GM23248 (cell line): ENCODE measurements around the gene ESAM. TPM values are rescaled to one million over a fixed set of nuclear protein-coding genes. Genes with fewer than 3 reads are reported as not detected.

Experiments used
- DNase-seq: peaks from one replicate; pipeline ENCODE4 v3.0.0-alpha.2; 2015
- H2AFZ ChIP-seq: fragments of 200-600 bp; sonication (generic); 2 replicates; pipeline ENCODE4 v1.6.1; 2016; ENCODE audit warnings: antibody characterized with exemption
- H3F3A ChIP-seq: fragments of 200-600 bp; sonication (generic); 2 replicates; pipeline ENCODE4 v1.6.1; 2016; ENCODE audit warnings: mild to moderate bottlenecking, antibody characterized with exemption, mixed run types; ENCODE audit not compliant: insufficient read depth
- H3K27ac ChIP-seq: fragments of 200-600 bp; sonication (generic); 2 replicates; pipeline ENCODE4 v1.5.1; 2016; ENCODE audit warnings: mild to moderate bottlenecking
- H3K27me3 ChIP-seq: fragments of 200-600 bp; sonication (generic); replicated peaks from 2 replicates; pipeline ENCODE4 v1.6.1; 2016; ENCODE audit warnings: mild to moderate bottlenecking; ENCODE audit not compliant: insufficient read depth
- H3K36me3 ChIP-seq: fragments of 200-600 bp; sonication (generic); 2 replicates; pipeline ENCODE4 v1.6.1; 2016; ENCODE audit warnings: low read depth, mild to moderate bottlenecking
- H3K4me1 ChIP-seq: fragments of 200-600 bp; sonication (generic); 2 replicates; pipeline ENCODE4 v1.6.1; 2016; ENCODE audit warnings: mild to moderate bottlenecking; ENCODE audit not compliant: insufficient read depth
- H3K4me2 ChIP-seq: fragments of 200-600 bp; sonication (generic); one replicate; pipeline ENCODE4 v1.6.1; 2016; ENCODE audit warnings: mild to moderate bottlenecking; ENCODE audit not compliant: unreplicated experiment
- H3K4me3 ChIP-seq: fragments of 200-600 bp; sonication (generic); 2 replicates; pipeline ENCODE4 v1.5.1; 2016; ENCODE audit warnings: mild to moderate bottlenecking
- H3K79me2 ChIP-seq: fragments of 200-600 bp; sonication (generic); 2 replicates; pipeline ENCODE4 v1.6.1; 2016; ENCODE audit warnings: mild to moderate bottlenecking; ENCODE audit not compliant: insufficient read depth
- H3K9ac ChIP-seq: fragments of 200-600 bp; sonication (generic); 2 replicates; pipeline ENCODE4 v1.6.1; 2016; ENCODE audit warnings: mild to moderate bottlenecking
- H3K9me2 ChIP-seq: fragments of 200-600 bp; sonication (generic); 2 replicates; pipeline ENCODE4 v1.6.1; 2016; ENCODE audit warnings: mixed run types, mild to moderate bottlenecking, moderate library complexity; ENCODE audit not compliant: insufficient read depth
- H3K9me3 ChIP-seq: fragments of 200-600 bp; sonication (generic); one replicate; pipeline ENCODE4 v1.6.1; 2017; ENCODE audit warnings: low read depth
- H4K20me1 ChIP-seq: fragments of 200-600 bp; sonication (generic); 2 replicates; pipeline ENCODE4 v1.6.0; 2016; ENCODE audit not compliant: insufficient read depth
- EZH2 ChIP-seq: fragments of 200-600 bp; sonication (generic); IDR thresholded peaks from 2 replicates; pipeline ENCODE4 v1.6.1; 2018; ENCODE audit warnings: antibody characterized with exemption, mild to moderate bottlenecking; ENCODE audit not compliant: insufficient read depth, poor library complexity, severe bottlenecking
- EZH2phosphoT487 ChIP-seq: fragments of 200-600 bp; sonication (generic); IDR thresholded peaks from 2 replicates; pipeline ENCODE4 v1.6.1; 2018; ENCODE audit warnings: antibody characterized with exemption, moderate library complexity, mild to moderate bottlenecking, low read depth; ENCODE audit not compliant: insufficient read depth
- WGBS, 2 experiments: methylation state at CpG; one replicate each; pipeline ENCODE4 v1.1.6; 2015 to 2017; ENCODE audit warnings: low lambda C conversion rate in 2 of 2, low coverage in 1 of 2; ENCODE audit errors: missing lambda C conversion rate in 2 of 2; 5-methylcytosine and 5-hydroxymethylcytosine counted together
- in situ Hi-C: fragments of 300-500 bp; cut with MboI; formaldehyde crosslinking; loops from 2 replicates; pipeline ENCODE4 v1.15.0; 2020
- polyA plus RNA-seq: library from polyadenylated mRNA; unstranded; fragments of >200 nt; fragmentation: Nextera tagmentation; extraction: Ambion mirVana; gene quantifications from 2 replicates; pipeline ENCODE4 v1.2.1, GENCODE V29; 2016
- total RNA-seq: library from RNA; depleted of rRNA; stranded (reverse); fragments of >200 nt; shearing (Covaris generic); gene quantifications from 2 replicates; pipeline ENCODE4 v1.2.3, GENCODE V29; 2014

The ESAM gene
- total and polyA plus RNA-seq, 2 experiments from 2014 or later, result not detected

- no peak for DNase-seq
- H3K9me2 ChIP-seq, result no peaks in the 10 kb centered on the region
- H2AFZ ChIP-seq, result no peak overlapping the region
- H3K79me2 ChIP-seq, result no peaks in the 10 kb centered on the region
- H4K20me1 ChIP-seq, result no peaks in the 10 kb centered on the region
- H3K4me3 ChIP-seq, result no peak overlapping the region
- H3K27ac ChIP-seq, result no peak overlapping the region
- H3K4me2 ChIP-seq, result no peak overlapping the region
- H3F3A ChIP-seq, result no peaks in the 10 kb centered on the region
- in situ Hi-C loops, result no loop called here
- TF ChIP-seq EZH2 (no peak), EZH2phosphoT487 (no peak)
- 34 to 37% methylated on average over 3 of the region's 3 CpGs for WGBS, 2 experiments
- no peak overlapping the region for H3K9ac ChIP-seq
- H3K27me3 ChIP-seq, result peaks cover 26% of the 10 kb centered on the region
- no peaks in the 10 kb centered on the region for H3K9me3 ChIP-seq
- no peaks in the 10 kb centered on the region for H3K36me3 ChIP-seq
- no peaks in the 10 kb centered on the region for H3K4me1 ChIP-seq
Measured at GRCh38 chr11:124736736-124737135, 25.4 kb downstream of the ESAM start.

GRCh38 chr11:124732230-124732629 lies 29.9 kb downstream of the ESAM start:
- no peaks in the 10 kb centered on the region for H3K36me3 ChIP-seq
- no peak overlapping the region for H3K4me2 ChIP-seq
- H3K9me3 ChIP-seq, result no peaks in the 10 kb centered on the region
- DNase-seq, result no peak
- H3K4me3 ChIP-seq, result no peak overlapping the region
- in situ Hi-C loops, result no loop called here
- no peak overlapping the region for H3K27ac ChIP-seq
- WGBS, 2 experiments, result 75 to 78% methylated on average over 4 of the region's 4 CpGs
- TF ChIP-seq EZH2, result no peak
- H4K20me1 ChIP-seq, result no peaks in the 10 kb centered on the region
- H3K9me2 ChIP-seq, result no peaks in the 10 kb centered on the region
- H3K9ac ChIP-seq, result no peak overlapping the region
- H3K27me3 ChIP-seq, result peaks cover 28% of the 10 kb centered on the region; the same call in 1 of the 2 replicates
- no peak overlapping the region for H2AFZ ChIP-seq
- H3K4me1 ChIP-seq, result no peaks in the 10 kb centered on the region
- H3F3A ChIP-seq, result no peaks in the 10 kb centered on the region
- H3K79me2 ChIP-seq, result no peaks in the 10 kb centered on the region

GRCh38 chr11:124729571-124729970 lies 32.5 kb downstream of the ESAM start:
- no peaks in the 10 kb centered on the region for H3K36me3 ChIP-seq
- no peak for DNase-seq
- no peaks in the 10 kb centered on the region for H3K79me2 ChIP-seq
- TF ChIP-seq EZH2phosphoT487, result no peak
- no peak for TF ChIP-seq EZH2
- no peak overlapping the region for H3K27ac ChIP-seq
- peaks cover 5% of the 10 kb centered on the region; the same call in 1 of the 2 replicates for H3K4me1 ChIP-seq
- no peaks in the 10 kb centered on the region for H3K9me2 ChIP-seq
- WGBS, 2 experiments, result 70 to 76% methylated on average over 4 of the region's 4 CpGs
- no peak overlapping the region for H2AFZ ChIP-seq
- H4K20me1 ChIP-seq, result no peaks in the 10 kb centered on the region
- H3K4me2 ChIP-seq, result no peak overlapping the region
- H3K27me3 ChIP-seq, result peaks cover 25% of the 10 kb centered on the region
- no peak overlapping the region for H3K4me3 ChIP-seq
- no peaks in the 10 kb centered on the region for H3F3A ChIP-seq
- in situ Hi-C loops, result no loop called here
- no peak overlapping the region for H3K9ac ChIP-seq
- H3K9me3 ChIP-seq, result no peaks in the 10 kb centered on the region

GRCh38 chr11:124728134-124728533 lies 34.0 kb downstream of the ESAM start:
- Histone ChIP-seq H3K79me2 (no peaks in the 10 kb centered on the region), H3K36me3 (no peaks in the 10 kb centered on the region), H3K9me2 (no peaks in the 10 kb centered on the region), H3K9me3 (no peaks in the 10 kb centered on the region), H3K27me3 (peaks cover 36% of the 10 kb centered on the region), H4K20me1 (no peaks in the 10 kb centered on the region), H3K4me1 (peaks cover 5% of the 10 kb centered on the region; the same call in 1 of the 2 replicates), H3K27ac (no peak overlapping the region), H3K4me2 (no peak overlapping the region), H3K4me3 (no peak overlapping the region), H3F3A (no peaks in the 10 kb centered on the region), H3K9ac (no peak overlapping the region), H2AFZ (no peak overlapping the region)
- TF ChIP-seq EZH2phosphoT487 (no peak), EZH2 (no peak)
- DNase-seq, result no peak
- in situ Hi-C loops, result no loop called here
- WGBS, 2 experiments, result 62 to 72% methylated on average over 2 of the region's 2 CpGs

GRCh38 chr11:124727474-124727873 lies 34.6 kb downstream of the ESAM start:
- Histone ChIP-seq H3K9me3 (no peaks in the 10 kb centered on the region), H3K27me3 (peaks cover 41% of the 10 kb centered on the region), H3K9me2 (no peaks in the 10 kb centered on the region), H3K4me1 (peaks cover 5% of the 10 kb centered on the region; the same call in 1 of the 2 replicates), H3K9ac (no peak overlapping the region), H3F3A (no peaks in the 10 kb centered on the region), H2AFZ (no peak overlapping the region), H3K79me2 (no peaks in the 10 kb centered on the region), H4K20me1 (no peaks in the 10 kb centered on the region), H3K4me2 (no peak overlapping the region), H3K4me3 (no peak overlapping the region), H3K27ac (no peak overlapping the region), H3K36me3 (no peaks in the 10 kb centered on the region)
- WGBS, 2 experiments, result 63 to 64% methylated on average over 4 of the region's 4 CpGs
- TF ChIP-seq EZH2phosphoT487, result no peak
- TF ChIP-seq EZH2, result no peak
- no peak for DNase-seq
- in situ Hi-C loops, result no loop called here
